ENCODE results near the gene SDC3. TPM values are rescaled to one million over a fixed set of nuclear protein-coding genes. Genes with fewer than 3 reads are reported as not detected.

SDC3 gene
- total RNA-seq, 1 donor from 2014 or later: 113 TPM

- Histone ChIP-seq H3K4me3 (ENCODE audit: insufficient read depth, low read depth, low read length) (no peak overlapping the region), H3K79me2 (ENCODE audit: insufficient read depth, low read length) (peaks cover 71% of the 10 kb centered on the region), H2AFZ (ENCODE audit: low read depth, low read length) (no peak overlapping the region), H3K27me3 (ENCODE audit: insufficient read depth, low read length) (no peaks in the 10 kb centered on the region), H3K4me2 (ENCODE audit: low read length) (no peak overlapping the region), H3K27ac (ENCODE audit: low read depth, low read length) (no peak overlapping the region), H3K4me1 (ENCODE audit: insufficient read depth, low read length) (peaks cover 12% of the 10 kb centered on the region), H3K9me3 (ENCODE audit: insufficient read depth, low read depth, low read length) (no peaks in the 10 kb centered on the region), H3K36me3 (ENCODE audit: insufficient read depth, low read length) (no peaks in the 10 kb centered on the region), H3K9ac (ENCODE audit: low read length) (no peak overlapping the region), H4K20me1 (ENCODE audit: insufficient read depth, low read length) (peaks cover 85% of the 10 kb centered on the region)
- peaks cover 42% of the 10 kb centered on the region for H3K4me1 Mint-ChIP-seq (ENCODE audit: low read depth, unreplicated experiment)
- no peaks in the 10 kb centered on the region for H3K27me3 Mint-ChIP-seq (ENCODE audit: low read depth, unreplicated experiment)
- peak overlapping the region; percentile 81 for H3K27ac Mint-ChIP-seq (ENCODE audit: unreplicated experiment)
- no peaks in the 10 kb centered on the region for H3K9me3 Mint-ChIP-seq (ENCODE audit: unreplicated experiment)
- H3K4me3 Mint-ChIP-seq (ENCODE audit: unreplicated experiment): no peak overlapping the region
- H3K36me3 Mint-ChIP-seq (ENCODE audit: low read depth, unreplicated experiment): peaks cover 10% of the 10 kb centered on the region
- no peak for FAIRE-seq
- TF ChIP-seq EZH2 (IDR thresholded peaks at IDR 0.05; ENCODE audit: insufficient read depth, low read length): no peak
- TF ChIP-seq, protein P1, sequence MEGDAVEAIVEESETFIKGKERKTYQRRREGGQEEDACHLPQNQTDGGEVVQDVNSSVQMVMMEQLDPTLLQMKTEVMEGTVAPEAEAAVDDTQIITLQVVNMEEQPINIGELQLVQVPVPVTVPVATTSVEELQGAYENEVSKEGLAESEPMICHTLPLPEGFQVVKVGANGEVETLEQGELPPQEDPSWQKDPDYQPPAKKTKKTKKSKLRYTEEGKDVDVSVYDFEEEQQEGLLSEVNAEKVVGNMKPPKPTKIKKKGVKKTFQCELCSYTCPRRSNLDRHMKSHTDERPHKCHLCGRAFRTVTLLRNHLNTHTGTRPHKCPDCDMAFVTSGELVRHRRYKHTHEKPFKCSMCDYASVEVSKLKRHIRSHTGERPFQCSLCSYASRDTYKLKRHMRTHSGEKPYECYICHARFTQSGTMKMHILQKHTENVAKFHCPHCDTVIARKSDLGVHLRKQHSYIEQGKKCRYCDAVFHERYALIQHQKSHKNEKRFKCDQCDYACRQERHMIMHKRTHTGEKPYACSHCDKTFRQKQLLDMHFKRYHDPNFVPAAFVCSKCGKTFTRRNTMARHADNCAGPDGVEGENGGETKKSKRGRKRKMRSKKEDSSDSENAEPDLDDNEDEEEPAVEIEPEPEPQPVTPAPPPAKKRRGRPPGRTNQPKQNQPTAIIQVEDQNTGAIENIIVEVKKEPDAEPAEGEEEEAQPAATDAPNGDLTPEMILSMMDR (IDR thresholded peaks at IDR 0.05; ENCODE audit: insufficient read depth, low read depth, low read length): no peak
- DNase-seq (ENCODE audit: low read depth): no peak
These were observed 14.6 kb downstream of the SDC3 start for GRCh38 chr1:30893776-30894507.

DNA sequence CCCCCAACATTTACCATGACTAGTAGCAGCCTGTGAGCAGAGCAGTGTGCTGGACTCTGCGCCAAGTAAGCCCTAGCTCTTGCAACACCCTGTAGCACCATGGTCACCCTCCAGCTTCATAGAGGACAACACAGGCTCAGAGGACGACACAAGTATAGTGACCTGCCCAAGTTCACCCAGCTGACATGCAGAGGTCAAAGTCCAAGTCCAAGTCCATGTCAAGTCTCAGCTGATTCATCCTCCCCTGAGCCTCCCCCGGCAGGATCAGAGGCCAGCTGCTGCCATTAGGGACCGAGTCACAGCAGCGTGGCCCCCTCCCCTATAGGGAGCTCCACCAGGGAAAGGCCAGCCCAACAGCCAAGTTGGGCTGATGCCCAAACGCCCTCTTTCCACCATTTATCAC lies 15.9 kb downstream of the SDC3 start:
- H3K79me2 ChIP-seq (ENCODE audit: insufficient read depth, low read length): peaks cover 62% of the 10 kb centered on the region
- Mint-ChIP-seq H3K9me3 (ENCODE audit: unreplicated experiment) (no peaks in the 10 kb centered on the region), H3K4me1 (ENCODE audit: low read depth, unreplicated experiment) (peaks cover 52% of the 10 kb centered on the region), H3K36me3 (ENCODE audit: low read depth, unreplicated experiment) (peaks cover 10% of the 10 kb centered on the region), H3K27ac (ENCODE audit: unreplicated experiment) (no peak overlapping the region), H3K27me3 (ENCODE audit: low read depth, unreplicated experiment) (no peaks in the 10 kb centered on the region), H3K4me3 (ENCODE audit: unreplicated experiment) (no peak overlapping the region)
- H3K4me2 ChIP-seq (ENCODE audit: low read length): no peak overlapping the region
- peaks cover 85% of the 10 kb centered on the region for H4K20me1 ChIP-seq (ENCODE audit: insufficient read depth, low read length)
- no peaks in the 10 kb centered on the region for H3K36me3 ChIP-seq (ENCODE audit: insufficient read depth, low read length)
- no peak overlapping the region for H3K4me3 ChIP-seq (ENCODE audit: insufficient read depth, low read depth, low read length)
- DNase-seq (ENCODE audit: low read depth) (no peak), FAIRE-seq (no peak)
- no peak overlapping the region for H2AFZ ChIP-seq (ENCODE audit: low read depth, low read length)
- no peak overlapping the region for H3K9ac ChIP-seq (ENCODE audit: low read length)
- peaks cover 21% of the 10 kb centered on the region for H3K4me1 ChIP-seq (ENCODE audit: insufficient read depth, low read length)
- H3K9me3 ChIP-seq (ENCODE audit: insufficient read depth, low read depth, low read length): no peaks in the 10 kb centered on the region
- TF ChIP-seq EZH2 (IDR thresholded peaks at IDR 0.05; ENCODE audit: insufficient read depth, low read length): no peak
- TF ChIP-seq, protein P1 (IDR thresholded peaks at IDR 0.05; ENCODE audit: insufficient read depth, low read depth, low read length): no peak
- H3K27ac ChIP-seq (ENCODE audit: low read depth, low read length): no peak overlapping the region
- H3K27me3 ChIP-seq (ENCODE audit: insufficient read depth, low read length): no peaks in the 10 kb centered on the region

DNA sequence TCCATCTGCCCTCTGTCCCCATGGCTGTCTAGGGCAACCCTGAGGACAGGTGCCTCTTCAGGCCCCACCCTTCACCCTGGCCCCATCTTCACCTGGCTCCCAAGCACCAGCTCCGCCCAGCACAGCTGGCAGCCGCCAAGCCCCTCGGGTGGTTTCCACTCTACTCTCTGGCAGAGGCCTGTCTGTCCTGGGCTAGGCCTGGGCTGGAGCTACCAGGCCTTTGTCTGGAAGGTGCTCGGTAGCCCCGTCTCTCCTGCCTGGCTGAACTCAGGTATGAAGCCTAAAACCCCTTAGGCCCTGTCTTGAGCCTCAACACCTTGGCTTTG lies 17.4 kb downstream of the SDC3 start:
- Histone ChIP-seq H3K9me3 (ENCODE audit: insufficient read depth, low read depth, low read length) (no peaks in the 10 kb centered on the region), H3K9ac (ENCODE audit: low read length) (no peak overlapping the region), H3K4me1 (ENCODE audit: insufficient read depth, low read length) (peaks cover 29% of the 10 kb centered on the region), H3K4me2 (ENCODE audit: low read length) (no peak overlapping the region), H3K4me3 (ENCODE audit: insufficient read depth, low read depth, low read length) (no peak overlapping the region), H3K36me3 (ENCODE audit: insufficient read depth, low read length) (no peaks in the 10 kb centered on the region), H3K27me3 (ENCODE audit: insufficient read depth, low read length) (no peaks in the 10 kb centered on the region), H4K20me1 (ENCODE audit: insufficient read depth, low read length) (peaks cover 85% of the 10 kb centered on the region), H3K79me2 (ENCODE audit: insufficient read depth, low read length) (peaks cover 64% of the 10 kb centered on the region), H3K27ac (ENCODE audit: low read depth, low read length) (no peak overlapping the region), H2AFZ (ENCODE audit: low read depth, low read length) (no peak overlapping the region)
- H3K36me3 Mint-ChIP-seq (ENCODE audit: low read depth, unreplicated experiment): peaks cover 8% of the 10 kb centered on the region
- H3K9me3 Mint-ChIP-seq (ENCODE audit: unreplicated experiment): no peaks in the 10 kb centered on the region
- H3K4me1 Mint-ChIP-seq (ENCODE audit: low read depth, unreplicated experiment): peaks cover 58% of the 10 kb centered on the region
- TF ChIP-seq, protein P1 (IDR thresholded peaks at IDR 0.05; ENCODE audit: insufficient read depth, low read depth, low read length): no peak
- no peak for TF ChIP-seq EZH2 (IDR thresholded peaks at IDR 0.05; ENCODE audit: insufficient read depth, low read length)
- no peak for FAIRE-seq
- H3K4me3 Mint-ChIP-seq (ENCODE audit: unreplicated experiment): no peak overlapping the region
- no peaks in the 10 kb centered on the region for H3K27me3 Mint-ChIP-seq (ENCODE audit: low read depth, unreplicated experiment)
- no peak for DNase-seq (ENCODE audit: low read depth)
- no peak overlapping the region for H3K27ac Mint-ChIP-seq (ENCODE audit: unreplicated experiment)

Measured in astrocyte (in vitro differentiated cells and primary cell).